Measurements from ENCODE around the gene TANK. TPM values are rescaled to one million over a fixed set of nuclear protein-coding genes. Genes with fewer than 3 reads are reported as not detected.

TANK gene
- total RNA-seq, 2 experiments from 2014 or later: 43.4 to 64.9 TPM

- ChIA-PET POLR2A (interaction anchor here (0.6 to 1.2 kb wide), 3 partner anchors 10 to 695 kb away, joined by 3 to 4 read pairs (median 3); no protein-coding TSS in a partner anchor), CTCF (ENCODE audit: unreplicated experiment) (no interaction called here)
- BruUV-seq (replicated peaks): no TSS peak
- no peak overlapping the region for H2AFZ ChIP-seq (ENCODE audit: low read length)
- TF ChIP-seq EZH2phosphoT487 (IDR thresholded peaks at IDR 0.05; ENCODE audit: borderline replicate concordance, low read depth, low read length): no peak
- TF ChIP-seq CTCF (conservative IDR thresholded peaks at IDR 0.05; ENCODE audit: low read length): no peak
- H3K36me3 ChIP-seq (ENCODE audit: insufficient read depth, low read length): peaks cover 26% of the 10 kb centered on the region
- H3K4me2 ChIP-seq (ENCODE audit: low read length): no peak overlapping the region
- 0 out of 2 replicates have a peak, but pooled peaks cover 7% of the 10 kb centered on the region for H3K9me3 ChIP-seq (ENCODE audit: low read length)
- H3K79me2 ChIP-seq (ENCODE audit: insufficient read depth, low read depth, low read length): peaks cover 6% of the 10 kb centered on the region; the same call in 1 of the 2 replicates
- H4K20me1 ChIP-seq (ENCODE audit: insufficient read depth, low read length): no peaks in the 10 kb centered on the region
- no peak overlapping the region for H3K4me3 ChIP-seq (ENCODE audit: low read depth, low read length, poor library complexity, severe bottlenecking)
- no peaks in the 10 kb centered on the region for H3K9me2 ChIP-seq (ENCODE audit: insufficient read depth, low read length)
- no peak for DNase-seq (ENCODE audit: low spot score)
- H3K4me1 ChIP-seq (ENCODE audit: insufficient read depth, low read length, poor library complexity, severe bottlenecking): peaks cover 30% of the 10 kb centered on the region
- no peak overlapping the region for H3K27ac ChIP-seq (ENCODE audit: low read depth, low read length, poor library complexity, severe bottlenecking)
- intact Hi-C loops (cut with micrococcal nuclease; ENCODE audit: unreplicated experiment): no loop called here
These were observed 13.4 kb downstream of the TANK start for GRCh38 chr2:161173541-161174194.

- Histone ChIP-seq H3K9me2 (ENCODE audit: insufficient read depth, low read length) (no peaks in the 10 kb centered on the region), H3K36me3 (ENCODE audit: insufficient read depth, low read length) (peaks cover 56% of the 10 kb centered on the region), H3K4me1 (ENCODE audit: insufficient read depth, low read length, poor library complexity, severe bottlenecking) (no peaks in the 10 kb centered on the region), H4K20me1 (ENCODE audit: insufficient read depth, low read length) (no peaks in the 10 kb centered on the region), H3K79me2 (ENCODE audit: insufficient read depth, low read depth, low read length) (no peaks in the 10 kb centered on the region), H3K4me3 (ENCODE audit: low read depth, low read length, poor library complexity, severe bottlenecking) (no peak overlapping the region), H3K27ac (ENCODE audit: low read depth, low read length, poor library complexity, severe bottlenecking) (no peak overlapping the region), H2AFZ (ENCODE audit: low read length) (no peak overlapping the region), H3K4me2 (ENCODE audit: low read length) (no peak overlapping the region), H3K9me3 (ENCODE audit: low read length) (0 out of 2 replicates have a peak, but pooled peaks cover 7% of the 10 kb centered on the region)
- intact Hi-C loops (cut with micrococcal nuclease; ENCODE audit: unreplicated experiment): no loop called here
- ChIA-PET CTCF (ENCODE audit: unreplicated experiment) (no interaction called here), POLR2A (no interaction called here)
- DNase-seq (ENCODE audit: low spot score): no peak
- TF ChIP-seq EZH2phosphoT487 (IDR thresholded peaks at IDR 0.05; ENCODE audit: borderline replicate concordance, low read depth, low read length): no peak
- no peak for TF ChIP-seq CTCF (conservative IDR thresholded peaks at IDR 0.05; ENCODE audit: low read length)
- no TSS peak for BruUV-seq (replicated peaks)
These were observed 17.7 kb downstream of the TANK start for GRCh38 chr2:161177969-161178368.

- peaks cover 62% of the 10 kb centered on the region for H3K36me3 ChIP-seq (ENCODE audit: insufficient read depth, low read length)
- no peaks in the 10 kb centered on the region for H4K20me1 ChIP-seq (ENCODE audit: insufficient read depth, low read length)
- intact Hi-C loops (cut with micrococcal nuclease; ENCODE audit: unreplicated experiment): no loop called here
- H3K4me3 ChIP-seq (ENCODE audit: low read depth, low read length, poor library complexity, severe bottlenecking): no peak overlapping the region
- H3K27ac ChIP-seq (ENCODE audit: low read depth, low read length, poor library complexity, severe bottlenecking): no peak overlapping the region
- ChIA-PET CTCF (ENCODE audit: unreplicated experiment) (no interaction called here), POLR2A (no interaction called here)
- no peaks in the 10 kb centered on the region for H3K9me2 ChIP-seq (ENCODE audit: insufficient read depth, low read length)
- H3K4me2 ChIP-seq (ENCODE audit: low read length): no peak overlapping the region
- 0 out of 2 replicates have a peak, but pooled peaks cover 7% of the 10 kb centered on the region for H3K9me3 ChIP-seq (ENCODE audit: low read length)
- DNase-seq (ENCODE audit: low spot score): no peak
- H2AFZ ChIP-seq (ENCODE audit: low read length): no peak overlapping the region
- H3K79me2 ChIP-seq (ENCODE audit: insufficient read depth, low read depth, low read length): no peaks in the 10 kb centered on the region
- no peak for TF ChIP-seq EZH2phosphoT487 (IDR thresholded peaks at IDR 0.05; ENCODE audit: borderline replicate concordance, low read depth, low read length)
- TF ChIP-seq CTCF (conservative IDR thresholded peaks at IDR 0.05; ENCODE audit: low read length): no peak
- BruUV-seq (replicated peaks): no TSS peak
- H3K4me1 ChIP-seq (ENCODE audit: insufficient read depth, low read length, poor library complexity, severe bottlenecking): no peaks in the 10 kb centered on the region
These were observed 18.5 kb downstream of the TANK start for GRCh38 chr2:161178756-161179155.

All from OCI-LY7 (cell line).